ENCODE data around the gene DLK1. TPM values are rescaled to one million over a fixed set of nuclear protein-coding genes. Genes with fewer than 3 reads are reported as not detected.

DLK1 gene
- total RNA-seq, 1 donor from 2014 or later: 0.22 TPM

- no peak for DNase-seq (ENCODE audit: low spot score)
- no peak for ATAC-seq
- intact Hi-C loops (cut with DNase I): no loop called here
These were observed 20.4 kb downstream of the DLK1 start for GRCh38 chr14:100747021-100747586.

DNA sequence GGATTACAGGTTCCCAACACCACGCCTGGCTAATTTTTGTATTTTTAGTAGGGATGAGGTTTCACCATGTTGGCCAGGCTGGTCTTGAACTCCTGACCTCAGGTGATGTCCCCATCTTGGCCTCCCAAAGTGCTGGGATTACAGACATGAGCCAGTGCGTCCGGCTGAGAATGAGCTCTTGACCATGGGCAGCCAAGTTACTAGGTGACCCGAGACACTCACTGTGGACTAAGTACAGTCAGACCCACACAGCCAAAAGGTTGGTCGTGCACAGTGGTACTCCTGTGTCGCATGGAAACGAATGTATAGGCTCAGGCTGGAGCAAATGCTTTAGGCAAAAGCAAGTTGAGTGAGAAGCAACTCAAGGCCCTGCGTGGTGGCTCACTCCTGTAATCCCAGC is 21.0 kb downstream of the DLK1 start:
- intact Hi-C loops (cut with DNase I): no loop called here
- ATAC-seq (no peak), DNase-seq (ENCODE audit: low spot score) (no peak)

DNA sequence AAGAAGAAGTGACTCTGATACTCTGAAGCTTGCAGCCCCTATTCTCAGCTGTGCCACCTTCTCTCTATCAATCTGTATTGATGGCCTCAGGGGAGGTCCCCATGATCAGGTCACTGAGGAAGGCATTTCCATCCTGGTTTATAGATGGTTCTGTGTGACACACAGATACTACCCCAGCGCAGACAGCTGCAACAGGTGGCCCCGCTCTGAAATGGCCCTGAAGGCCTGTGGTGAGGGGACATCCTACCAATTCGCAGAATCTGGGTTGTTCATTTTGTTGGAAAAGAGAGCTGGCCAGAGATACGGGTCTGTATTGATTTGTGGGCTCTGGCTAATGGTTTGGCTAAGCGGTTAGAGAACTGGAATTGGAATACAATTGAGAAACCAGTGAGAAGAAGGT is 21.7 kb downstream of the DLK1 start:
- no peak for DNase-seq (ENCODE audit: low spot score)
- intact Hi-C loops (cut with DNase I): no loop called here
- ATAC-seq: no peak

- no peak for ATAC-seq
- intact Hi-C loops (cut with DNase I): no loop called here
- DNase-seq (ENCODE audit: low spot score): no peak
These were observed 22.3 kb downstream of the DLK1 start for GRCh38 chr14:100748944-100749343.

GRCh38 chr14:100749967-100750597 is 23.4 kb downstream of the DLK1 start:
- ATAC-seq (no peak), DNase-seq (ENCODE audit: low spot score) (no peak)
- intact Hi-C loops (cut with DNase I): no loop called here

DNA sequence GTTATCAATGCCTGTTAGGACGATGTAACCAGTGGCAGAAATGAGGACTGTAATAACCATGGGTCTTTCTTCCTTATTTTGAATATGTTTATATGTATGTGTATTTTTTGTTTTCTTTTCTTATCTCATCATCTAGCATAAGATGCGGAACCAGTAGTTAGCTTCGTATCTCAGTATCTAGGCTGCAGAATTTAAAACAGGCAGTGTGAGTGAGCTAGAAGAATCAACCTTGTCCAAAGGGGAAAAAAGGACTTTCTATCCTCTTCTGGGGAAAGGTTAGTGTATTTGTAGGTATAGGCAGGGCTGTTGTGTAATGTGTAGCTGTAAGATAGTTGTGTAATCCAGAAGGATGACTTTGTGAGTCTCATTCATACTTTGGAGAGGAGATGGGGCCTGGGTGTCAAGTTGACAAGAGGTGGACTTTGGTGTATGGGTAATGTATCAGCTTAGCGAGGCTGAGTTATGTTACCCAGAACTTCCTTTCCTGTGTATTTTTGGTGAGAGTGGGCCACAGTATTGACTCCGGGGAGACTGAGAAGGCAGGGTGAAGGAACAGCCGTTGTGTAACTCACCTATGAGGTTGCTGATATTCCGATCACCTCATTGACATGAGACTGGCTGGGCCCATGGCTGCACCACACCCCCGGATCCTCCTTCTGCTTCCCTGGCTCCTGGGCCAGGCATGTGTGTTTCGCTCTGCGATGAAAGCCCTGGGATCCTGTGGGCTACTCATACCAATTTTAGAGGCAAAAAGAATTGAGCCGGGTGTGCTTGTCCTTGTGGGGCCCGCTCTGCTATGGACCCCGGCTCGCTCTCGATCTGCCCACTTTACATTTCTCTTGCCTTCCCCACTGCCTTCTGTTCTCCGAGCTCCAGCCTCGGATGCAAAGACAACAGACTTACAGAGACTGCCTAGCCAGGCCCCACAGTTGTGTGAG is 24.3 kb downstream of the DLK1 start:
- ATAC-seq (no peak), DNase-seq (ENCODE audit: low spot score) (no peak)
- intact Hi-C loops (cut with DNase I): no loop called here

GRCh38 chr14:100754020-100754419 is 27.3 kb downstream of the DLK1 start:
- no peak for DNase-seq (ENCODE audit: low spot score)
- no peak for ATAC-seq
- intact Hi-C loops (cut with DNase I): no loop called here

DNA sequence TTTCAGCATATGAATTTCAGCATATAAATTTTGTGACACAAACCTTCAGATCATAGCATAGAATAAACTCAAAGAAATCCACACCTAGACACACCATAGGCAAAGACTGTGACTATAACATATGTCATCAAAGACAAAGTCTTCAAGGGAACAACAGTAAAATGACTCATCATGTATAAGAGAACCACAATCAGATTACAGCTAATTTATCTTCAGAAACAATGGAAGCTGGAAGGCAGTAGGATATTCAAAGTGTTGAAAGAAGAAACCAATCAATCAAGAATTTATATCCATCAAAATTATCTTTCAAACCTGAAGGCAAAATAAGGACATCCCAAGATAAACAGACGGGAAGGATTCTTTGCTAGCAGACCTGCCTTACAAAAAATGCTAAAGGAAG is 29.0 kb downstream of the DLK1 start:
- DNase-seq (ENCODE audit: low spot score): no peak
- intact Hi-C loops (cut with DNase I): no loop called here
- no peak for ATAC-seq

DNA sequence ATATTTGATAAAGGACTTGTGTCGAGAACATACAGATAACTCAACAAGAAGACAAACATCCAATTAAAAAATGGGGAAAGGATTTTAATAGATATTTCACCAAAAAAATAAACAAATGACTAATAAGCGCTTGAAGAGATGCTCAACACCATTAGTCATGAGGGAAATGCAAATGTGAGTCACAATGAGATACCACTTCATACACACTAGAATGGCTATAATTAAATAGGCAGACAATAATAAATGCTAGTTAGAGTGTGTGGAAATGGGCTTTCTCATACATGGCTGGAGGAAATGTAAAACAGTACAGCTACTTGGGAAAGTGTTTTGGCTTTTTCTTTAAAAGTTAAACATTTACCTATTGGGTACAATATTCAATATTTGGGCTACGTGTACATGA is 34.8 kb downstream of the DLK1 start:
- DNase-seq (ENCODE audit: low spot score) (no peak), ATAC-seq (no peak)
- intact Hi-C loops (cut with DNase I): no loop called here

- no peak for ATAC-seq
- intact Hi-C loops (cut with DNase I): no loop called here
- DNase-seq (ENCODE audit: low spot score): no peak
These were observed 35.4 kb downstream of the DLK1 start for GRCh38 chr14:100762089-100762515.

GRCh38 chr14:100762901-100763300 is 36.2 kb downstream of the DLK1 start:
- DNase-seq (ENCODE audit: low spot score): no peak
- no peak for ATAC-seq
- intact Hi-C loops (cut with DNase I): no loop called here

- intact Hi-C loops (cut with DNase I): no loop called here
- DNase-seq (ENCODE audit: low spot score): no peak
- ATAC-seq: no peak
These were observed 37.9 kb downstream of the DLK1 start for GRCh38 chr14:100764471-100765115.

- no peak for ATAC-seq
- no peak for DNase-seq (ENCODE audit: low spot score)
- intact Hi-C loops (cut with DNase I): no loop called here
These were observed 38.6 kb downstream of the DLK1 start for GRCh38 chr14:100765296-100765695.

DNA sequence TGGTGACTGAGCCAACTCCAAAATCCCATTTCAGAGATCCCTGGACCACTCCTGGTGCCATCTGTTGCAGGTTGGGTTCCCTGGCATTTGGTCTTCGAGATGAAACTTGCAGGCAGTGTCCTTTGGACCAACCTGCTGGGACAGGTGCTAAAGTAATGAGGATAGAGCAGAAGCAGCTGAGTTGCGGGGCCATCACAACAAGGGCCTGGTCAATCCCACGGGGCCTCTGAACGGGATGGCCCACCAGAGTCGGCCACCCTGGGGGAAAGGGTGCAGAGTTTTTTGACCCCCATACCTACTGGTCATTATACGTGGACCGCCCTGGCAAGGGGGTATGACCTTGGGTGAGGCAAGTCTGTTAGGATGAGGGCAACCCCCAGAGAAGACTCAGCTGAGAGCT is 39.3 kb downstream of the DLK1 start:
- no peak for DNase-seq (ENCODE audit: low spot score)

DNA sequence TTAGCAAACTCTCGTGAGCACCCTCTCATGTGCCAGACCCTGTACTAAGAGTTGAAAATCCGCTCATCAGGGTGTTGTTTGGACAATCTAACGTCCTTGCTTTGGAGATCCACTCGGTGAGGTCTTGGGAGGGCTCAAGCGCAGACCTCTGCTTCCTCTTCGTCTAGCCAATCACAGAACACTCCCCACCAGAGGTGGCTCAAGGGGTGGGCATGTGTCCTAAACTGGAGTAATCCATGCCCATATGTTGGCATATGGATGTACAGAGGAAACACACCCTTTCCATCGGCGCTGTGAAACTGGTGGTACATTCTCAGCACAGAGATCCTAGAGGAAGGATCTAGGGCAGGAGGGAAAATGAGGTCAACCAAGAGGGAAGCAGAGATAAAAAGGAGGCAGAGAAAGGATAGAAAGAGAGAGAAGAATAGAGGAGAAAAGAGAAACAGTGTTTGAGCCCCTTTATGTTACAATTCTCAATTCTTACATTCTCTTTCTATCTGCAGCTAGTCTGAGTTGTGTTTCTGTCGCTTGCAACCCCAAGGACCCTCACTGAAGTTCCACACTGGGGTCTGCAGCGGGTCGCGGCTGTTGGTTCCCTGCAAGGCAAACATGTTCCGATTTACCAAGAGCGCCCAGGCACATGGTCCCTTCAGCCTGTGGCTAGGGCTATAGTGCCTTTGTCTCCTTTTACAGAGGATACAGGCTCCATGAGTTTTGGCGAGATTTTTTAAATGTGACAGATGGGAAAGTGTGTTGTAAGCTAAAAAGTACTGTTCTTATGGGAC is 40.5 kb downstream of the DLK1 start:
- ATAC-seq: no peak
- intact Hi-C loops (cut with DNase I): no loop called here
- DNase-seq (ENCODE audit: low spot score): no peak

More for the DNA sequence above, 39.3 kb downstream of the DLK1 start:
- no peak for ATAC-seq
- intact Hi-C loops (cut with DNase I): no loop called here

DNA sequence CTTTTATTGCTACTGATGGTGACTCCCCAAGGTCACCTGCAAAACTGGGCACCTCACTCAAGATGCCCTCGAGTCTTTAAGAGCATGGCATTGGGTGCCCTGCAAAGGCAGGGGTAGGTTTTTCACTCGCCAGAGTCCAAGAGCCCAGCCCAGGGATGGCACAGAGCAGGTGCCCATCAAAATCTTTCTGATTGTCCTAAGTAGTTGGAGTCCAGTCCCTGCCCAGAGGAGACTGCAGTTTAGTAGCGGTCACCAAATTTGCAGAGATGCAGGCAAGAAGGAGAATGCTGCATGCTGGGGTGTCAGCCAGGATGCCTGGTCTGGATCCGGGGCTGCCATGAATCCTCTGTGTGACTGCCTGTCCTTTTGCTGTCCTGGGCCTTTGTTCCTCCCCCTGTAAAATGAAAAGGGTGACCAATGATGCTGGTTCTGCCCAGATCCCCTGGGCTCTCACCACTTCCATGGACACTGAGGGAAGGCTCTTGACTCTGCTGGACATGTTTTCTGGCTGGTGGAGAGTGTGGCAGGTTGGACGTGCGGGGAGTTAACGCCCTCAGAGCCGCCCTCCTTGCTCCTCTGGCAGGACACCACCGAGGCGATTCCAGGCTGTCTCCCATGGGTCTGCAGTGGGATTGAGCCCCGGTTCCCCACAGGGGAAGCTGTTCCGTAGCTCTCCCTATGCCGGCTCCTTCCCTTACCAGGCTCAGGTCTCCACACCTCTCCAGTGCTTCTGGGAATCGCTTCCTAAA is 41.3 kb downstream of the DLK1 start:
- DNase-seq (ENCODE audit: low spot score) (no peak), ATAC-seq (no peak)
- intact Hi-C loops (cut with DNase I): no loop called here

DNA sequence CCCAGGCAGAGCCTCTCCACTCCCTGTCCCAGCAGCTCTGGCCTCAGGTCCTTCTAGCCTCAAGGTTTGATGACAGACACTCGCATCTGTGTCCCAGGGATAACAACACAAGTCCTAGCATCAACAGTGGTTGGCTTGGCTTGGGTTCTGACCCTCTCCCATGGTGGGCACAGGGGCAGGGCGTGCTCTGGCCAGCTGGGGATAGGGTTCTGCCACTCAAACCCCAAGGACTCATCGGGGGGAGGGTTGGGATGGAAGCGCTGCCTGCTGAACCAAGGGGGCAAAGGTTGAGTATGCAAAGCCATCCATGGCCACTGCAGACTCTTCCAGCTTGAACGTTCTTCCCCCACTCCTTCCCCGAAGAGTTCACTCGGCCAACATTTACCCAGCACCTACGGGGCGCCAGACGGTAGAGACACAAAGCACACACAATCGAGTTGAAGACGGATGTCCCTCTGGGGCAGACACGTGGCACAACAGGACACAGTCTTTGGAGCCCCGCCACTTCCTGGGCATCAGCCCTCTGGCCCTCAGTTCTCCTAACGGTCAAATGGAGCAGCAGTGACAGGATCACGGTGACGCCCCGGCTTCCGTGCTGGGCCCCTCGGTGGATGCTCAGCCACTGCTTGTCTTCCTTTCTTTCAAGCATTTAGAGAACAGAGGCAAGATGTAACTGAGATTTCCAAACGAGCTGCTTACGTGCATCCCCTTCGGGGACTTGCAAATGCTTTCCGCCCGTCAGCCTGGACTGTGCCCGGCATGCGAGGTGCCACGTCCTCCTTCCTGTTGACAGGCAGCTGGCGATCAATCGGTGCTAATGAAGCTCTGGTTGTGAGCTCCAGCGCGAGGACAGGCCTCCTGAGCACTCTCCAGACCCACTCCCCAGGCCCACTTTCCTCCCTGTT is 42.6 kb downstream of the DLK1 start:
- DNase-seq (ENCODE audit: low spot score): peak; percentile 27
- intact Hi-C loops (cut with DNase I): no loop called here

More for the DNA sequence above, 42.6 kb downstream of the DLK1 start:
- no peak for ATAC-seq

Data from sciatic nerve (tissue), 2 donors.